Measurements from ENCODE around the gene GRIA4. TPM values are rescaled to one million over a fixed set of nuclear protein-coding genes. Genes with fewer than 3 reads are reported as not detected.

The GRIA4 gene
- total RNA-seq, 2 experiments from 2014 or later: not detected

DNA sequence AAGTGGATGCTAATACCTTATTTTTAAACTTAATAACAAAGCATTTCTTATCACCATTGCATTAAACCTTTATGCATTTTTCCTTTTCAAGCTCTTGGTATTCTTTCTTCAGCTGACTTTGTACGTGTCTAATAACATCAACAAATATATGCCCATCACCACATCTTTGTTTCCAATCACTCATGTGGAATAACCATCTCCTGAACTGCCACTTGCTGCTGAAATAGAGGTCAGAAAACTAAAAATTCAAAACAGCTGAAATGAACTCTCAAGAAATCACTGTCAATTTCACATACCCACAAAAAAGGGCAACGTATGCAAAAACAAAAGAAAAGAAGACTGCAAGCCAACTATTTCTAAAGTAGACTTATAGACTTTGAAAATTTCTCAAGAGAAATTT is 404.7 kb downstream of the GRIA4 start:
- Mint-ChIP-seq H3K27ac (no peak overlapping the region), H3K9me3 (no peaks in the 10 kb centered on the region), H3K4me1 (ENCODE audit: low read depth) (peaks cover 48% of the 10 kb centered on the region), H3K36me3 (ENCODE audit: low read depth) (peaks cover 48% of the 10 kb centered on the region), H3K4me3 (no peak overlapping the region), H3K27me3 (no peaks in the 10 kb centered on the region)
- intact Hi-C loops (cut with micrococcal nuclease): no loop called here
- DNase-seq (no peak), ATAC-seq (no peak)
- TF ChIP-seq CTCF (IDR thresholded peaks at IDR 0.05): no peak
- POLR2A ChIA-PET: no interaction called here
- CTCF ChIA-PET: no interaction called here

GRCh38 chr11:106015066-106015465 is 405.2 kb downstream of the GRIA4 start:
- Mint-ChIP-seq H3K27ac (no peak overlapping the region), H3K4me1 (ENCODE audit: low read depth) (peaks cover 50% of the 10 kb centered on the region), H3K4me3 (no peak overlapping the region), H3K36me3 (ENCODE audit: low read depth) (peaks cover 48% of the 10 kb centered on the region), H3K27me3 (no peaks in the 10 kb centered on the region), H3K9me3 (no peaks in the 10 kb centered on the region)
- POLR2A ChIA-PET: no interaction called here
- CTCF ChIA-PET: no interaction called here
- DNase-seq: no peak
- intact Hi-C loops (cut with micrococcal nuclease): no loop called here
- no peak for TF ChIP-seq CTCF (IDR thresholded peaks at IDR 0.05)
- no peak for ATAC-seq

- H3K27ac Mint-ChIP-seq: no peak overlapping the region
- CTCF ChIA-PET: no interaction called here
- ATAC-seq: no peak
These were observed 407.2 kb downstream of the GRIA4 start for GRCh38 chr11:106017093-106017492.

DNA sequence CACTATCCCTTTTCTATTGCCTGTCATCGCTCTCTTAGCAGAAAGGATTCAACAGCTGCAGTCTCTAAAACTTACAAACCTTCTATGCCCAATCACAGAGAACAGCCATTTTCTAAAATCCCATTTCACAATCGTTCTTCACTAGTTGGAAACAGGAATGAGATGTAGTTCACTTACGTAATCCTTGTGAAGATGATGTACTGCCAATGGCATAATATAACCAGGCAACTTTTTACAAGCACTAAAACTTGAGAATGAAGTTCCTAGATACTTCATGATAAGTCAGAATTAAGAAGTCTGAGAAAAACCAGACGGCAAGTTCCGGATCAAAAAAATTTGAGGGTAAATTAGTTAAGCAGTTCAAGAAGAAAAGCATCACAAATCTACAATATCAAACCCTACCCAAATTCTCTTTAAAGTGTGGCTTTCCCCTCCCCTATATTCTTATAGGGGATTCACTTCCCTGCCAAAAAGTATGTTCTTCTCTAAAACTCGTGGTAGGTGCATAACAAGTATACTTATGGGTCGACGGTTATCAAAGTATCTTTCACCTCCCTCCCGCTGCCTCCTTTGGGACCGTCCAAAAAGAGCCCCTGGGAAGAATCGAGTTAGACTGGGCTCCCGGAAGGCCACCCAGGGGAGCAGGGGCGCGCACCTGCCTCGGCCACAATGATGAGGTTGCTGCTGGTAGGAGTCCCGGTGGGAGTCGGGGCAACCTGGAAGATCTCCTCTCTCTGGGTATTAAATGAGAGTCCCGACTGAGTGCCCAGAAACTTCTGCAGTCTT is 411.5 kb downstream of the GRIA4 start:
- no peak for DNase-seq
- intact Hi-C loops (cut with micrococcal nuclease): no loop called here
- Mint-ChIP-seq H3K36me3 (ENCODE audit: low read depth) (peaks cover 26% of the 10 kb centered on the region), H3K4me3 (peak overlapping the region; percentile 91), H3K4me1 (ENCODE audit: low read depth) (peaks cover 43% of the 10 kb centered on the region), H3K27ac (peak overlapping the region; percentile 85), H3K27me3 (peaks cover 4% of the 10 kb centered on the region), H3K9me3 (no peaks in the 10 kb centered on the region)
- ATAC-seq: peak; percentile 3
- no peak for TF ChIP-seq CTCF (IDR thresholded peaks at IDR 0.05)
- ChIA-PET CTCF (interaction anchor here (1.4 to 1.7 kb wide), 2 partner anchors 9 to 11 kb away, joined by 3 read pairs; no protein-coding TSS in a partner anchor), POLR2A (no interaction called here)

More at GRCh38 chr11:106017093-106017492, 407.2 kb downstream of the GRIA4 start:
- H3K9me3 Mint-ChIP-seq: no peaks in the 10 kb centered on the region
- POLR2A ChIA-PET: no interaction called here
- intact Hi-C loops (cut with micrococcal nuclease): no loop called here
- no peaks in the 10 kb centered on the region for H3K27me3 Mint-ChIP-seq
- TF ChIP-seq CTCF (IDR thresholded peaks at IDR 0.05): no peak
- H3K4me1 Mint-ChIP-seq (ENCODE audit: low read depth): peaks cover 50% of the 10 kb centered on the region
- H3K4me3 Mint-ChIP-seq: no peak overlapping the region
- no peak for DNase-seq
- peaks cover 42% of the 10 kb centered on the region for H3K36me3 Mint-ChIP-seq (ENCODE audit: low read depth)

- CTCF ChIA-PET: no interaction called here
- POLR2A ChIA-PET: no interaction called here
- DNase-seq (peak; percentile 98), ATAC-seq (peak; percentile 98)
- H3K9me3 Mint-ChIP-seq: peaks cover 2% of the 10 kb centered on the region
- no peak for TF ChIP-seq CTCF (IDR thresholded peaks at IDR 0.05)
- H3K27me3 Mint-ChIP-seq: peaks cover 5% of the 10 kb centered on the region
- peak within 1 kb of the TSS; percentile 91 for H3K4me3 Mint-ChIP-seq
- H3K4me1 Mint-ChIP-seq (ENCODE audit: low read depth): peaks cover 35% of the 10 kb centered on the region
- intact Hi-C loops (cut with micrococcal nuclease): loop anchor here (2.0 kb wide), 1 partner anchor 55 kb away; the partner anchor contains the start of genes AASDHPPT and KBTBD3
- peaks cover 24% of the 10 kb centered on the region for H3K36me3 Mint-ChIP-seq (ENCODE audit: low read depth)
- H3K27ac Mint-ChIP-seq: peak within 1 kb of the TSS; percentile 85
These were observed 412.3 kb downstream of the GRIA4 start, which contains the start of gene MSANTD4 for GRCh38 chr11:106021967-106022794. Gene MSANTD4, minus strand, starts transcription at chr11:106022240. Its CDS starts 11,323 bp downstream, at chr11:106010917.
